ENCODE measurements around the gene PIN4.

- TF ChIP-seq MAX (IDR thresholded peaks at IDR 0.05; ENCODE audit: low read depth, low read length) (no peak), CTCF (IDR thresholded peaks at IDR 0.05; ENCODE audit: low read depth, low read length) (no peak)
Observed at GRCh38 chrX:72208126-72208800, 26.7 kb downstream of the PIN4 start.

All from NB4 (cell line).